Mesenchymal stem cell (in vitro differentiated cells and primary cell): ENCODE results near the gene SHISAL2A.

Experiments used
- DNase-seq: peaks from one replicate; pipeline ENCODE4 v3.0.0-alpha.2; 2013
- H2AFZ ChIP-seq: one replicate; pipeline ENCODE4 v1.6.1; 2013; ENCODE audit warnings: low read depth, mild to moderate bottlenecking, control low read depth, inconsistent platforms, low read length, moderate library complexity
- H2AK5ac ChIP-seq: 2 replicates; pipeline ENCODE4 v1.6.1; 2013; ENCODE audit warnings: low read length, moderate library complexity, mild to moderate bottlenecking, inconsistent platforms; ENCODE audit not compliant: severe bottlenecking
- H2BK120ac ChIP-seq: one replicate; pipeline ENCODE4 v1.6.1; 2013; ENCODE audit warnings: low read depth, mild to moderate bottlenecking, inconsistent platforms, low read length, moderate library complexity
- H2BK12ac ChIP-seq, 2 experiments: one replicate each; pipeline ENCODE4 v1.6.1; 2013; ENCODE audit warnings: inconsistent platforms in 2 of 2, low read length in 2 of 2, mild to moderate bottlenecking in 2 of 2, moderate library complexity in 2 of 2, control low read depth in 1 of 2
- H2BK15ac ChIP-seq: one replicate; pipeline ENCODE4 v1.6.1; 2013; ENCODE audit warnings: mild to moderate bottlenecking, low read depth, inconsistent platforms; ENCODE audit not compliant: poor library complexity, severe bottlenecking
- H2BK5ac ChIP-seq: 2 replicates; pipeline ENCODE4 v1.6.1; 2013; ENCODE audit warnings: low read depth, mild to moderate bottlenecking, low read length, control low read depth, inconsistent platforms; ENCODE audit not compliant: poor library complexity, severe bottlenecking
- H3K14ac ChIP-seq, 2 experiments: one replicate each; pipeline ENCODE4 v1.6.1; 2013; ENCODE audit warnings: inconsistent platforms in 2 of 2, low read length in 2 of 2, control low read depth in 1 of 2, mild to moderate bottlenecking in 1 of 2, moderate library complexity in 1 of 2
- H3K18ac ChIP-seq, 2 experiments: one replicate each; pipeline ENCODE4 v1.6.1; 2013; ENCODE audit warnings: inconsistent platforms in 2 of 2, low read length in 2 of 2, control low read depth in 1 of 2, low read depth in 1 of 2, mild to moderate bottlenecking in 1 of 2
- H3K23ac ChIP-seq, 2 experiments: one replicate each; pipeline ENCODE4 v1.6.1; 2013; ENCODE audit warnings: inconsistent platforms in 2 of 2, low read length in 2 of 2, mild to moderate bottlenecking in 2 of 2, moderate library complexity in 2 of 2, control low read depth in 1 of 2
- H3K27ac ChIP-seq: 2 replicates; pipeline ENCODE4 v1.5.1; 2013; ENCODE audit warnings: mild to moderate bottlenecking, moderate library complexity, low read length, control low read depth, inconsistent platforms; ENCODE audit not compliant: poor library complexity, severe bottlenecking
- H3K27me3 ChIP-seq, 2 experiments: 2 replicates each; pipeline versions ENCODE4 v1.6.1 to v1.7.0; 2013; ENCODE audit warnings: low read length in 2 of 2, mild to moderate bottlenecking in 2 of 2, moderate library complexity in 2 of 2, control low read depth in 1 of 2, inconsistent platforms in 1 of 2; ENCODE audit not compliant: control insufficient read depth in 1 of 2, insufficient read depth in 1 of 2
- H3K36me3 ChIP-seq, 2 experiments: 2 replicates each; pipeline versions ENCODE4 v1.6.1 to v1.7.0; 2013; ENCODE audit warnings: low read length in 2 of 2, control low read depth in 1 of 2, inconsistent platforms in 1 of 2, low read depth in 1 of 2, mild to moderate bottlenecking in 1 of 2; ENCODE audit not compliant: insufficient read depth in 2 of 2, control insufficient read depth in 1 of 2
- H3K4ac ChIP-seq, 2 experiments: one replicate each; pipeline ENCODE4 v1.6.1; 2013; ENCODE audit warnings: inconsistent platforms in 2 of 2, low read length in 2 of 2, mild to moderate bottlenecking in 2 of 2, moderate library complexity in 2 of 2, control low read depth in 1 of 2, low read depth in 1 of 2
- H3K4me1 ChIP-seq: 2 replicates; pipeline ENCODE4 v1.6.1; 2013; ENCODE audit warnings: low read depth, low read length, control low read depth; ENCODE audit not compliant: control insufficient read depth, insufficient read depth
- H3K4me2 ChIP-seq: 2 replicates; pipeline ENCODE4 v1.6.1; 2013; ENCODE audit warnings: low read length, mild to moderate bottlenecking, inconsistent platforms; ENCODE audit not compliant: poor library complexity, severe bottlenecking
- H3K4me3 ChIP-seq, 2 experiments: 2 replicates each; pipeline versions ENCODE4 v1.5.1 to v1.7.0; 2013; ENCODE audit warnings: low read length in 2 of 2, mild to moderate bottlenecking in 2 of 2, control low read depth in 1 of 2, low read depth in 1 of 2; ENCODE audit not compliant: insufficient read depth in 1 of 2
- H3K79me1 ChIP-seq: replicated peaks from 2 replicates; pipeline ENCODE4 v1.6.1; 2013; ENCODE audit warnings: mild to moderate bottlenecking, control low read depth, low read length, inconsistent platforms; ENCODE audit not compliant: poor library complexity, severe bottlenecking
- H3K9ac ChIP-seq: 2 replicates; pipeline ENCODE4 v1.7.0; 2013; ENCODE audit warnings: mild to moderate bottlenecking, low read length, moderate library complexity
- H3K9me3 ChIP-seq: 2 replicates; pipeline ENCODE4 v1.7.0; 2013; ENCODE audit warnings: mild to moderate bottlenecking, low read length; ENCODE audit not compliant: control insufficient read depth
- H4K8ac ChIP-seq: one replicate; pipeline ENCODE4 v1.6.1; 2013; ENCODE audit warnings: inconsistent platforms, mild to moderate bottlenecking, low read length, moderate library complexity
- H4K91ac ChIP-seq: one replicate; pipeline ENCODE4 v1.6.1; 2013; ENCODE audit warnings: mild to moderate bottlenecking, low read length, inconsistent platforms
- WGBS: methylation state at CpG from one replicate; pipeline ENCODE4 v1.1.7; 2013; ENCODE audit warnings: mixed read lengths; 5-methylcytosine and 5-hydroxymethylcytosine counted together

The SHISAL2A gene

DNA sequence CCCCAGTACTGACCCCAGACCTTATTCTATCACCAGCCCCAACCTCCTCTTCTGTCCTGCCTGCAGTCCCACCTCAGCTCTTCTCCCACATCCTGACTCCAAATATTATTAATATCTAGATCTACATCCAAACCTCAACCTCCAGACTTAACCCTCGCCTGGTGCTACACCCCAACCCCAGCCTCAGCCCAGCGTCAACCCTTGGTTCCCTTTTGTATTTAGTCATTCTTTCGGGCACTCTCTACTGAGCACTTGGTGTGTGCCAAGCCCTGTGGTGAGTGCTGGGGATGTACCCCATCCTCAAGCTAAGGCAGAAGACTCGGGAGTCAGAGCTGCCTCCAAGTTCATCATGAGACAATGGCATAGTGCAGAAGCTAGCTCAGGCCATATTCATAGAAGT, 1.1 kb downstream of the SHISAL2A start:
- peaks cover 19% of the 10 kb centered on the region for H3K4me1 ChIP-seq
- H3K9ac ChIP-seq, result no peak overlapping the region
- H2BK15ac ChIP-seq, result no peak overlapping the region
- no peak overlapping the region for H4K8ac ChIP-seq
- H2BK5ac ChIP-seq, result no peak overlapping the region
- no peaks in the 10 kb centered on the region for H3K9me3 ChIP-seq
- WGBS, result 96% methylated on average over 3 of the region's 4 CpGs
- peaks cover 29 to 76% of the 10 kb centered on the region in 2 experiments for H3K27me3 ChIP-seq
- no peak overlapping the region for H3K4me2 ChIP-seq
- no peak overlapping the region for H3K23ac ChIP-seq
- no peak overlapping the region for H3K4ac ChIP-seq
- no peak overlapping the region for H2AFZ ChIP-seq
- no peak overlapping the region for H2BK12ac ChIP-seq
- H4K91ac ChIP-seq, result no peak overlapping the region
- no peak overlapping the region for H3K27ac ChIP-seq
- DNase-seq, result no peak
- no peaks in the 10 kb centered on the region for H3K36me3 ChIP-seq
- no peak overlapping the region for H3K18ac ChIP-seq
- no peaks in the 10 kb centered on the region for H3K79me1 ChIP-seq
- H2BK120ac ChIP-seq, result no peak overlapping the region
- H3K14ac ChIP-seq, result no peak overlapping the region
- no peak overlapping the region for H2AK5ac ChIP-seq
- H3K4me3 ChIP-seq, result no peak overlapping the region

GRCh38 chr1:52635321-52636089, 2.5 kb downstream of the SHISAL2A start:
- Histone ChIP-seq H3K36me3 (no peaks in the 10 kb centered on the region), H3K14ac (no peak overlapping the region), H3K9me3 (no peaks in the 10 kb centered on the region), H3K4me3 (no peak overlapping the region), H3K4ac (no peak overlapping the region), H3K23ac (no peak overlapping the region), H2BK5ac (no peak overlapping the region), H2AK5ac (no peak overlapping the region), H3K27ac (no peak overlapping the region), H3K79me1 (no peaks in the 10 kb centered on the region), H3K4me2 (no peak overlapping the region), H3K27me3 (peaks cover 29 to 70% of the 10 kb centered on the region in 2 experiments), H3K4me1 (peaks cover 16% of the 10 kb centered on the region), H4K91ac (no peak overlapping the region), H2AFZ (no peak overlapping the region), H3K18ac (no peak overlapping the region), H2BK120ac (no peak overlapping the region), H2BK15ac (no peak overlapping the region), H2BK12ac (no peak overlapping the region), H4K8ac (no peak overlapping the region), H3K9ac (no peak overlapping the region)
- WGBS, result 90% methylated on average over 1 of the region's 4 CpGs
- no peak for DNase-seq

GRCh38 chr1:52636721-52637695, 4.0 kb downstream of the SHISAL2A start:
- Histone ChIP-seq H2BK12ac (no peak overlapping the region), H2AK5ac (no peak overlapping the region), H3K9me3 (no peaks in the 10 kb centered on the region), H2BK120ac (no peak overlapping the region), H3K27me3 (peaks cover 23 to 62% of the 10 kb centered on the region in 2 experiments), H3K4me2 (no peak overlapping the region), H3K14ac (no peak overlapping the region), H3K18ac (no peak overlapping the region), H3K36me3 (no peaks in the 10 kb centered on the region), H3K4ac (no peak overlapping the region), H3K27ac (no peak overlapping the region), H2BK15ac (no peak overlapping the region), H4K8ac (no peak overlapping the region), H3K4me1 (peaks cover 16% of the 10 kb centered on the region), H3K23ac (peak overlapping the region in 1 of 2 experiments; percentile 32), H3K79me1 (no peaks in the 10 kb centered on the region), H4K91ac (no peak overlapping the region), H2AFZ (no peak overlapping the region), H3K4me3 (no peak overlapping the region), H2BK5ac (no peak overlapping the region), H3K9ac (no peak overlapping the region)
- no peak for DNase-seq
- WGBS, result 51% methylated on average over 8 of the region's 11 CpGs

GRCh38 chr1:52637946-52638345, 5.0 kb downstream of the SHISAL2A start:
- Histone ChIP-seq H3K36me3 (no peaks in the 10 kb centered on the region), H4K8ac (no peak overlapping the region), H3K27me3 (peaks cover 15 to 53% of the 10 kb centered on the region in 2 experiments), H4K91ac (no peak overlapping the region), H2AFZ (no peak overlapping the region), H3K14ac (no peak overlapping the region), H3K18ac (no peak overlapping the region), H2BK15ac (no peak overlapping the region), H2BK12ac (no peak overlapping the region), H3K23ac (no peak overlapping the region), H3K4me3 (no peak overlapping the region), H3K9me3 (no peaks in the 10 kb centered on the region), H2AK5ac (no peak overlapping the region), H3K79me1 (no peaks in the 10 kb centered on the region), H3K9ac (no peak overlapping the region), H3K4me1 (peaks cover 12% of the 10 kb centered on the region), H2BK5ac (no peak overlapping the region), H2BK120ac (no peak overlapping the region), H3K27ac (no peak overlapping the region), H3K4me2 (no peak overlapping the region), H3K4ac (no peak overlapping the region)
- DNase-seq, result no peak
- 73% methylated on average over 4 of the region's 4 CpGs for WGBS
